ENCODE results near the gene FBP2.

DNA sequence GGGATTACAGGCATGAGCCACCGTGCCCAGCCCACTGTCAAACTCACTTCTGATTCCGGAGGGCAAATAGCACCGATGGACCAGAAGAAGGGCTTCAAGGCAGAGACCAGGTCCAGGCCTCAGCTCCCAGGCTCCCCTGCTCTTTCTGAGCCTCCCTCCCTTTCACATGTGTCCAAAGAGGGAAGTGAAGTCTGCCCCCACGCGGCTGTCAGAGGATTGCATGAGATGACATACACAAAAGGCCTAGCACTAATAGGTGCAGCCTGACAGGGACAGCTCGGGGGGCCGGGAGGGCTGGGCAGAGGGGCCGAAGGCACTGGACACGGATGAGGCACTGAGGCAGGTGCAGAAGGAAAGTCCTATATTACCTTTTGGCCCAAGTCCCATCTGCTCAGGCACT lies 29.6 kb upstream of the FBP2 start:
- TF ChIP-seq, protein P1, sequence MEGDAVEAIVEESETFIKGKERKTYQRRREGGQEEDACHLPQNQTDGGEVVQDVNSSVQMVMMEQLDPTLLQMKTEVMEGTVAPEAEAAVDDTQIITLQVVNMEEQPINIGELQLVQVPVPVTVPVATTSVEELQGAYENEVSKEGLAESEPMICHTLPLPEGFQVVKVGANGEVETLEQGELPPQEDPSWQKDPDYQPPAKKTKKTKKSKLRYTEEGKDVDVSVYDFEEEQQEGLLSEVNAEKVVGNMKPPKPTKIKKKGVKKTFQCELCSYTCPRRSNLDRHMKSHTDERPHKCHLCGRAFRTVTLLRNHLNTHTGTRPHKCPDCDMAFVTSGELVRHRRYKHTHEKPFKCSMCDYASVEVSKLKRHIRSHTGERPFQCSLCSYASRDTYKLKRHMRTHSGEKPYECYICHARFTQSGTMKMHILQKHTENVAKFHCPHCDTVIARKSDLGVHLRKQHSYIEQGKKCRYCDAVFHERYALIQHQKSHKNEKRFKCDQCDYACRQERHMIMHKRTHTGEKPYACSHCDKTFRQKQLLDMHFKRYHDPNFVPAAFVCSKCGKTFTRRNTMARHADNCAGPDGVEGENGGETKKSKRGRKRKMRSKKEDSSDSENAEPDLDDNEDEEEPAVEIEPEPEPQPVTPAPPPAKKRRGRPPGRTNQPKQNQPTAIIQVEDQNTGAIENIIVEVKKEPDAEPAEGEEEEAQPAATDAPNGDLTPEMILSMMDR (conservative IDR thresholded peaks at IDR 0.05; ENCODE audit: low read depth, low read length), result no peak
- TF ChIP-seq POLR2A (IDR thresholded peaks at IDR 0.05; ENCODE audit: low read depth, low read length), result no peak

Data from IMR-90 (cell line).